Measurements from ENCODE around the gene BRF1.
"Not testable (repeated sequence)": the region's sequence is repeated elsewhere in the genome, so short reads cannot be mapped to it uniquely, and the experiment has no call there.

Gene BRF1

GRCh38 chr14:105335735-105336476 lies 35.1 kb upstream of the BRF1 start:
- no peak for TF ChIP-seq CTCF (IDR thresholded peaks at IDR 0.05; ENCODE audit: low read depth, low read length)
- H3K4me3 ChIP-seq (replicated peaks in 1 of 2; ENCODE audit: low read depth in 2 of 2, low read length in 2 of 2): no peak overlapping the region
- DNase-seq (ENCODE audit: low read depth in 2 of 2): no peak

- not testable (repeated sequence) for H3K4me3 ChIP-seq (replicated peaks in 1 of 2; ENCODE audit: low read depth in 2 of 2, low read length in 2 of 2); DNase-seq (ENCODE audit: low read depth in 2 of 2)
Measured at GRCh38 chr14:105335231-105335542, 34.4 kb upstream of the BRF1 start.

- TF ChIP-seq CTCF (IDR thresholded peaks at IDR 0.05; ENCODE audit: low read depth, low read length): no peak
- no peak for DNase-seq (ENCODE audit: low read depth in 2 of 2)
- H3K4me3 ChIP-seq (replicated peaks in 1 of 2; ENCODE audit: low read depth in 2 of 2, low read length in 2 of 2): no peak overlapping the region
Measured at GRCh38 chr14:105334383-105335230, 33.8 kb upstream of the BRF1 start.

DNA sequence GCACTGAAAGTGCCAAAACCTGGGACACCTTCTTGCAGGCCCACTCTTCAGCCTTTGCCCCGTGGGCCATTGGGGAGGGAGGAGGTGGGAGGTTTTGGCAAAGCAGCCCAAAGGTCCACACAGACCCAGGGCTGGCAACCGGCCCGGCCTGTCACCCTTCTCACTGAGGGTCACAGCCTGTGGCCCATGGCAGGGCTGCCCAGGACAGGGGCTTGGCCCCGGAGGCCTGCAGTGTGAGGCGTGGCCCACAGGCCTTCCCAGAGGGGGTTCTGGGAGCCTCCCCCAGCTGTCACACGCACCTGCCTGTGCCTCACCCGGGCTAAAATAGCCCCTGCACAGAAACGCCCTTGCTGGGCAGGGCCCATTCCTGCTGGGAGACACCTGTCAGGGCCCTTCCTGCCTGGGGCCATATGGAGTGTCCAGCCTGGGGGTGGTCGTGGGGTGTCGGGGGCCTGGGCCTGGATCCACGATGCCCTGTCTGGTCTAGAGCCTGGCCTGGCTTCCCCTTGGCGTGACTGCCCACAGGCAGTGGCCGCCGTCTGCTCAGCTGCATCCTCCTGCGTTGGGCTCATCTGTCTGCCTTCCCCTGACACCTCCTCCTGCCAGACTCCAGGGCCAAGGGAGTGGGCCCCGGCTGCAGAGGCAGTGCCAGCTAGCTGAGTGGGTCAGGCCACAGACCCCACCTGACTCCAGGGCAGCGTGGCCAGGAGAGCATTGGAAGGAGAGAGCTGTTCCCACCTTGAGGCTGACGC lies 33.0 kb upstream of the BRF1 start:
- no peak for DNase-seq (ENCODE audit: low read depth in 2 of 2)
- H3K4me3 ChIP-seq (replicated peaks in 1 of 2; ENCODE audit: low read depth in 2 of 2, low read length in 2 of 2): no peak overlapping the region
- no peak for TF ChIP-seq CTCF (IDR thresholded peaks at IDR 0.05; ENCODE audit: low read depth, low read length)

DNA sequence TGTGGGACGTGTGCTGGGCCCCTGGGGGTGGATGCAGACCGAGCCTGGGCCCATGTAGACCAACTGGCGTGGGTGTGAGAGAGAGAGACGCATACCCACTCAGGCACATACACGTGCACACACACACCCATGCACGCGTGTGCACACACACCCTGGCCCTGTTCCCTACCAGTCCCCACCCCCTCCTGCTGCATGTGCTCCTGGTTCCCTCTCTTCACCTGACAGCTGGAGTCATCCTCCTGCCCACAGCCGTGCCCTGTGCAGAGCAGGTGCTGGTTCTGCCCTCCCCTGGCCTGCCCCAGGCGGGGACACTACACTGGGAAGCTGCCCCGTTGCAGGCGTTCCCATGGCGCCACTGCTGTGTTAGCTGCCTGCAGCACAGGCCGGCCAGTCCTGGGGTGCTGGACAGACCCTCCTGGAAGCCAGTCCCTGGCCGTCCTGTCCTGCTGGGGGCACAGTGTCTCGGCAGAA lies 32.3 kb upstream of the BRF1 start:
- no peak overlapping the region for H3K4me3 ChIP-seq (replicated peaks in 1 of 2; ENCODE audit: low read depth in 2 of 2, low read length in 2 of 2)
- no peak for TF ChIP-seq CTCF (IDR thresholded peaks at IDR 0.05; ENCODE audit: low read depth, low read length)
- no peak for DNase-seq (ENCODE audit: low read depth in 2 of 2)

GRCh38 chr14:105332350-105332874 lies 31.6 kb upstream of the BRF1 start:
- H3K4me3 ChIP-seq (replicated peaks in 1 of 2; ENCODE audit: low read depth in 2 of 2, low read length in 2 of 2): no peak overlapping the region
- no peak for DNase-seq (ENCODE audit: low read depth in 2 of 2)
- TF ChIP-seq CTCF (IDR thresholded peaks at IDR 0.05; ENCODE audit: low read depth, low read length): no peak
